Esophagus squamous epithelium (tissue), 4 donors: ENCODE results near the gene TDRD5.

Source experiments
- CTCF ChIP-seq, 6 experiments: fragments of 450-650 bp in 4 of 6; fragments of 200-600 bp in 2 of 6; sonication (generic) in 2 of 6; IDR thresholded peaks; one replicate each; pipeline ENCODE4 v1.5.1; 2016 to 2019; ENCODE audit warnings: antibody characterized with exemption in 6 of 6, mild to moderate bottlenecking in 4 of 6, moderate library complexity in 4 of 6
- POLR2A ChIP-seq, 4 donors: fragments of 450-650 bp; IDR thresholded peaks; one replicate each; pipeline ENCODE4 v1.6.1; 2017; ENCODE audit warnings: antibody characterized with exemption in 4 of 4, mild to moderate bottlenecking in 4 of 4, moderate library complexity in 3 of 4

GRCh38 chr1:179554427-179554826, 37.2 kb upstream of the TDRD5 start:
- no peak for TF ChIP-seq CTCF (IDR thresholded peaks at IDR 0.05)
- TF ChIP-seq POLR2A (IDR thresholded peaks at IDR 0.05) = no peak
